ENCODE results near the gene SLC36A3.

- TF ChIP-seq, protein P1, sequence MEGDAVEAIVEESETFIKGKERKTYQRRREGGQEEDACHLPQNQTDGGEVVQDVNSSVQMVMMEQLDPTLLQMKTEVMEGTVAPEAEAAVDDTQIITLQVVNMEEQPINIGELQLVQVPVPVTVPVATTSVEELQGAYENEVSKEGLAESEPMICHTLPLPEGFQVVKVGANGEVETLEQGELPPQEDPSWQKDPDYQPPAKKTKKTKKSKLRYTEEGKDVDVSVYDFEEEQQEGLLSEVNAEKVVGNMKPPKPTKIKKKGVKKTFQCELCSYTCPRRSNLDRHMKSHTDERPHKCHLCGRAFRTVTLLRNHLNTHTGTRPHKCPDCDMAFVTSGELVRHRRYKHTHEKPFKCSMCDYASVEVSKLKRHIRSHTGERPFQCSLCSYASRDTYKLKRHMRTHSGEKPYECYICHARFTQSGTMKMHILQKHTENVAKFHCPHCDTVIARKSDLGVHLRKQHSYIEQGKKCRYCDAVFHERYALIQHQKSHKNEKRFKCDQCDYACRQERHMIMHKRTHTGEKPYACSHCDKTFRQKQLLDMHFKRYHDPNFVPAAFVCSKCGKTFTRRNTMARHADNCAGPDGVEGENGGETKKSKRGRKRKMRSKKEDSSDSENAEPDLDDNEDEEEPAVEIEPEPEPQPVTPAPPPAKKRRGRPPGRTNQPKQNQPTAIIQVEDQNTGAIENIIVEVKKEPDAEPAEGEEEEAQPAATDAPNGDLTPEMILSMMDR (IDR thresholded peaks at IDR 0.05) = no peak
- no peak for TF ChIP-seq POLR2A (IDR thresholded peaks at IDR 0.05)
Measured at GRCh38 chr5:151293624-151294023, 9.9 kb downstream of the SLC36A3 start.
